Trophoblast cell (in vitro differentiated cells and primary cell): ENCODE results near the gene WASF1.

Source experiments
- DNase-seq, 2 donors: peaks; one replicate each; pipeline ENCODE4 v3.0.0-alpha.2; 2016
- H2AFZ ChIP-seq: 2 replicates; pipeline ENCODE4 v1.6.1; 2013; ENCODE audit warnings: low read length, moderate library complexity, mild to moderate bottlenecking; ENCODE audit not compliant: insufficient read depth, poor library complexity
- H2AK5ac ChIP-seq: 2 replicates; pipeline ENCODE4 v1.6.1; 2013; ENCODE audit warnings: mild to moderate bottlenecking, low read length
- H2BK120ac ChIP-seq: 2 replicates; pipeline ENCODE4 v1.6.1; 2013; ENCODE audit warnings: low read length, mild to moderate bottlenecking, moderate library complexity; ENCODE audit not compliant: insufficient read depth, poor library complexity
- H2BK12ac ChIP-seq: 2 replicates; pipeline ENCODE4 v1.6.1; 2013; ENCODE audit warnings: mild to moderate bottlenecking, low read length, moderate library complexity
- H2BK5ac ChIP-seq: 2 replicates; pipeline ENCODE4 v1.6.1; 2013; ENCODE audit warnings: low read length, low read depth, moderate library complexity, mild to moderate bottlenecking; ENCODE audit not compliant: poor library complexity
- H3K14ac ChIP-seq: 2 replicates; pipeline ENCODE4 v1.6.1; 2013; ENCODE audit warnings: mild to moderate bottlenecking, low read length
- H3K18ac ChIP-seq: 2 replicates; pipeline ENCODE4 v1.6.1; 2013; ENCODE audit warnings: mild to moderate bottlenecking, low read length
- H3K23ac ChIP-seq: 2 replicates; pipeline ENCODE4 v1.6.1; 2013; ENCODE audit warnings: low read length
- H3K27ac ChIP-seq: 2 replicates; pipeline ENCODE4 v1.5.1; 2013; ENCODE audit warnings: low read depth, mild to moderate bottlenecking, inconsistent platforms, low read length, moderate library complexity
- H3K27me3 ChIP-seq: 2 replicates; pipeline ENCODE4 v1.6.1; 2013; ENCODE audit warnings: inconsistent platforms, mild to moderate bottlenecking, low read length, moderate library complexity; ENCODE audit not compliant: insufficient read depth
- H3K36me3 ChIP-seq, 2 experiments: 1 replicate in 1 of 2; 2 replicates in 1 of 2; pipeline ENCODE4 v1.6.1; 2013; ENCODE audit warnings: low read length in 2 of 2, mild to moderate bottlenecking in 2 of 2, moderate library complexity in 1 of 2; ENCODE audit not compliant: insufficient read depth in 2 of 2, control insufficient read depth in 1 of 2
- H3K4ac ChIP-seq: 2 replicates; pipeline ENCODE4 v1.6.1; 2013; ENCODE audit warnings: low read depth, mild to moderate bottlenecking, low read length, moderate library complexity
- H3K4me1 ChIP-seq, 2 experiments: 1 replicate in 1 of 2; 2 replicates in 1 of 2; pipeline ENCODE4 v1.6.1; 2013; ENCODE audit warnings: low read length in 2 of 2, mild to moderate bottlenecking in 2 of 2, moderate library complexity in 1 of 2; ENCODE audit not compliant: insufficient read depth in 2 of 2, control insufficient read depth in 1 of 2
- H3K4me2 ChIP-seq: 2 replicates; pipeline ENCODE4 v1.6.1; 2013; ENCODE audit warnings: inconsistent platforms, mild to moderate bottlenecking, low read length, moderate library complexity
- H3K4me3 ChIP-seq: 2 replicates; pipeline ENCODE4 v1.5.1; 2013; ENCODE audit warnings: mild to moderate bottlenecking, low read depth, low read length, inconsistent platforms
- H3K79me1 ChIP-seq: one replicate; pipeline ENCODE4 v1.6.1; 2013; ENCODE audit warnings: low read length
- H3K79me2 ChIP-seq: 2 replicates; pipeline ENCODE4 v1.6.1; 2013; ENCODE audit warnings: low read length, mild to moderate bottlenecking; ENCODE audit not compliant: control insufficient read depth, insufficient read depth, poor library complexity
- H3K9ac ChIP-seq: 2 replicates; pipeline ENCODE4 v1.6.1; 2013; ENCODE audit warnings: mild to moderate bottlenecking, low read length
- H3K9me3 ChIP-seq: 2 replicates; pipeline ENCODE4 v1.6.1; 2013; ENCODE audit warnings: low read depth, mild to moderate bottlenecking, control low read depth, inconsistent platforms, low read length; ENCODE audit not compliant: insufficient read depth
- H4K12ac ChIP-seq: 2 replicates; pipeline ENCODE4 v1.6.1; 2013; ENCODE audit warnings: low read depth, mild to moderate bottlenecking, low read length, moderate library complexity
- H4K8ac ChIP-seq: 2 replicates; pipeline ENCODE4 v1.6.1; 2013; ENCODE audit warnings: low read depth, mild to moderate bottlenecking, low read length, moderate library complexity
- H4K91ac ChIP-seq: one replicate; pipeline ENCODE4 v1.6.1; 2013; ENCODE audit warnings: low read depth, mild to moderate bottlenecking, low read length, moderate library complexity
- WGBS: extraction: QIAGEN DNeasy Blood & Tissue Kit; methylation state at CpG from one replicate; pipeline ENCODE4 v1.1.7; 2013; ENCODE audit warnings: missing lambda C conversion rate; ENCODE audit not compliant: insufficient read length, insufficient coverage; ENCODE audit errors: extremely low coverage; 5-methylcytosine and 5-hydroxymethylcytosine counted together

Gene WASF1

GRCh38 chr6:110095101-110095500 is 84.4 kb downstream of the WASF1 start:
- peaks cover 1% of the 10 kb centered on the region for H3K9me3 ChIP-seq
- H3K4me2 ChIP-seq: no peak overlapping the region
- no peak overlapping the region for H3K9ac ChIP-seq
- no peak for DNase-seq
- H3K23ac ChIP-seq: no peak overlapping the region
- no peak overlapping the region for H2BK120ac ChIP-seq
- no CpG with 5 or more reads among the region's 1 CpG for WGBS
- peaks cover 3 to 13% of the 10 kb centered on the region in 2 experiments for H3K36me3 ChIP-seq
- no peak overlapping the region for H3K18ac ChIP-seq
- H3K27me3 ChIP-seq: no peaks in the 10 kb centered on the region
- H3K4ac ChIP-seq: no peak overlapping the region
- H4K91ac ChIP-seq: no peak overlapping the region
- H3K14ac ChIP-seq: no peak overlapping the region
- H3K4me3 ChIP-seq: no peak overlapping the region
- no peak overlapping the region for H2AK5ac ChIP-seq
- no peak overlapping the region for H2BK12ac ChIP-seq
- H3K4me1 ChIP-seq: peaks cover 3 to 5% of the 10 kb centered on the region in 2 experiments
- H3K79me1 ChIP-seq: no peaks in the 10 kb centered on the region
- H2AFZ ChIP-seq: no peak overlapping the region
- H3K27ac ChIP-seq: no peak overlapping the region
- no peak overlapping the region for H2BK5ac ChIP-seq
- H3K79me2 ChIP-seq: no peaks in the 10 kb centered on the region
- H4K8ac ChIP-seq: no peak overlapping the region
- no peak overlapping the region for H4K12ac ChIP-seq

GRCh38 chr6:110093981-110094380 is 85.5 kb downstream of the WASF1 start:
- Histone ChIP-seq H3K79me2 (no peaks in the 10 kb centered on the region), H2BK120ac (no peak overlapping the region), H4K8ac (no peak overlapping the region), H3K4ac (no peak overlapping the region), H3K18ac (no peak overlapping the region), H3K4me1 (peaks cover 3 to 5% of the 10 kb centered on the region in 2 experiments), H3K27ac (no peak overlapping the region), H2BK12ac (no peak overlapping the region), H4K12ac (no peak overlapping the region), H3K9ac (no peak overlapping the region), H2AFZ (no peak overlapping the region), H3K36me3 (peaks cover 0 to 13% of the 10 kb centered on the region in 2 experiments), H2BK5ac (no peak overlapping the region), H3K9me3 (peaks cover 1% of the 10 kb centered on the region), H4K91ac (no peak overlapping the region), H2AK5ac (no peak overlapping the region), H3K27me3 (no peaks in the 10 kb centered on the region), H3K79me1 (no peaks in the 10 kb centered on the region), H3K4me3 (no peak overlapping the region), H3K4me2 (no peak overlapping the region), H3K14ac (no peak overlapping the region), H3K23ac (no peak overlapping the region)
- DNase-seq: no peak
- WGBS: no CpG with 5 or more reads among the region's 1 CpG

- no peak overlapping the region for H4K91ac ChIP-seq
- H3K9ac ChIP-seq: no peak overlapping the region
- H3K79me2 ChIP-seq: no peaks in the 10 kb centered on the region
- no peak for DNase-seq
- H3K27ac ChIP-seq: no peak overlapping the region
- no peaks in the 10 kb centered on the region for H3K4me1 ChIP-seq
- no peak overlapping the region for H3K14ac ChIP-seq
- peak overlapping the region; percentile 86 for H3K23ac ChIP-seq
- H2AFZ ChIP-seq: no peak overlapping the region
- H4K8ac ChIP-seq: no peak overlapping the region
- H2BK5ac ChIP-seq: no peak overlapping the region
- H3K4me2 ChIP-seq: no peak overlapping the region
- no peak overlapping the region for H2BK120ac ChIP-seq
- no peak overlapping the region for H4K12ac ChIP-seq
- H3K79me1 ChIP-seq: no peaks in the 10 kb centered on the region
- H3K36me3 ChIP-seq: peaks cover 0 to 11% of the 10 kb centered on the region in 2 experiments
- no peaks in the 10 kb centered on the region for H3K9me3 ChIP-seq
- H2AK5ac ChIP-seq: no peak overlapping the region
- no peak overlapping the region for H3K4me3 ChIP-seq
- no peaks in the 10 kb centered on the region for H3K27me3 ChIP-seq
- no peak overlapping the region for H3K18ac ChIP-seq
- H2BK12ac ChIP-seq: no peak overlapping the region
- no peak overlapping the region for H3K4ac ChIP-seq
These were observed 88.6 kb downstream of the WASF1 start for GRCh38 chr6:110090876-110091275.

- H3K4me2 ChIP-seq: no peak overlapping the region
- H3K14ac ChIP-seq: no peak overlapping the region
- H3K9me3 ChIP-seq: no peaks in the 10 kb centered on the region
- H2AFZ ChIP-seq: no peak overlapping the region
- no peak overlapping the region for H2BK12ac ChIP-seq
- H3K4ac ChIP-seq: no peak overlapping the region
- no peak overlapping the region for H2AK5ac ChIP-seq
- no peak overlapping the region for H2BK120ac ChIP-seq
- H4K12ac ChIP-seq: no peak overlapping the region
- H2BK5ac ChIP-seq: no peak overlapping the region
- H3K4me3 ChIP-seq: no peak overlapping the region
- no peak overlapping the region for H3K27ac ChIP-seq
- H3K79me1 ChIP-seq: no peaks in the 10 kb centered on the region
- peaks cover 0 to 11% of the 10 kb centered on the region in 2 experiments for H3K36me3 ChIP-seq
- no peak overlapping the region for H4K91ac ChIP-seq
- H3K79me2 ChIP-seq: no peaks in the 10 kb centered on the region
- no peaks in the 10 kb centered on the region for H3K4me1 ChIP-seq
- H3K9ac ChIP-seq: no peak overlapping the region
- no peak overlapping the region for H4K8ac ChIP-seq
- DNase-seq: no peak
- no peak overlapping the region for H3K23ac ChIP-seq
- H3K18ac ChIP-seq: no peak overlapping the region
- H3K27me3 ChIP-seq: no peaks in the 10 kb centered on the region
These were observed 90.1 kb downstream of the WASF1 start for GRCh38 chr6:110089323-110089722.
